Neuronal stem cell (in vitro differentiated cells): Measurements from ENCODE around the gene ADAP2.
"Not testable (repeated sequence)": the region's sequence is repeated elsewhere in the genome, so short reads cannot be mapped to it uniquely, and the experiment has no call there.

ENCODE experiments used
- DNase-seq: peaks from one replicate; pipeline ENCODE4 v3.0.0-alpha.2; 2013; ENCODE audit warnings: low spot score
- H2AFZ ChIP-seq: one replicate; pipeline ENCODE4 v1.6.1; 2013; ENCODE audit warnings: mild to moderate bottlenecking, low read length, inconsistent platforms
- H2AK5ac ChIP-seq: 2 replicates; pipeline ENCODE4 v1.6.1; 2013; ENCODE audit warnings: low read depth, mild to moderate bottlenecking, inconsistent platforms, low read length, moderate library complexity, mixed read lengths
- H2BK120ac ChIP-seq: 2 replicates; pipeline ENCODE4 v1.6.1; 2013; ENCODE audit warnings: low read depth, mild to moderate bottlenecking, inconsistent platforms, low read length, moderate library complexity, mixed read lengths
- H2BK12ac ChIP-seq: one replicate; pipeline ENCODE4 v1.6.1; 2013; ENCODE audit warnings: low read length, inconsistent platforms
- H2BK15ac ChIP-seq: 2 replicates; pipeline ENCODE4 v1.6.1; 2013; ENCODE audit warnings: mild to moderate bottlenecking, low read length, inconsistent platforms, mixed read lengths
- H2BK5ac ChIP-seq: one replicate; pipeline ENCODE4 v1.6.1; 2013; ENCODE audit warnings: inconsistent platforms, mild to moderate bottlenecking, low read length, moderate library complexity
- H3K14ac ChIP-seq: one replicate; pipeline ENCODE4 v1.6.1; 2013; ENCODE audit warnings: low read length, inconsistent platforms
- H3K18ac ChIP-seq: 2 replicates; pipeline ENCODE4 v1.6.1; 2013; ENCODE audit warnings: low read length, inconsistent platforms
- H3K23ac ChIP-seq: 2 replicates; pipeline ENCODE4 v1.6.1; 2013; ENCODE audit warnings: low read depth, mild to moderate bottlenecking, mixed read lengths, low read length, inconsistent platforms; ENCODE audit not compliant: poor library complexity
- H3K27ac ChIP-seq: replicated peaks from 3 replicates; pipeline ENCODE4 v1.5.1; 2013; ENCODE audit warnings: low read length, inconsistent platforms
- H3K27me3 ChIP-seq, 3 experiments: 2 replicates each; pipeline ENCODE4 v1.6.1; 2013; ENCODE audit warnings: low read length in 3 of 3, mild to moderate bottlenecking in 2 of 3, inconsistent platforms in 1 of 3, low read depth in 1 of 3, mixed read lengths in 1 of 3, moderate library complexity in 1 of 3; ENCODE audit not compliant: control insufficient read depth in 3 of 3, insufficient read depth in 3 of 3
- H3K36me3 ChIP-seq, 2 donors: replicated peaks in 1 of 2; 2 replicates each; pipeline ENCODE4 v1.6.1; 2013; ENCODE audit warnings: low read length in 2 of 2; ENCODE audit not compliant: control insufficient read depth in 2 of 2, insufficient read depth in 2 of 2
- H3K4ac ChIP-seq: 2 replicates; pipeline ENCODE4 v1.6.1; 2013; ENCODE audit warnings: inconsistent platforms, mild to moderate bottlenecking, low read length, moderate library complexity
- H3K4me1 ChIP-seq, 2 donors: 1 replicate in 1 of 2; 2 replicates in 1 of 2; pipeline ENCODE4 v1.6.1; 2013; ENCODE audit warnings: low read length in 2 of 2, low read depth in 1 of 2; ENCODE audit not compliant: control insufficient read depth in 2 of 2, insufficient read depth in 1 of 2
- H3K4me2 ChIP-seq: one replicate; pipeline ENCODE4 v1.6.1; 2013; ENCODE audit warnings: mild to moderate bottlenecking, low read length, inconsistent platforms; ENCODE audit not compliant: insufficient read depth, poor library complexity, severe bottlenecking
- H3K4me3 ChIP-seq, 2 donors: 2 replicates each; pipeline ENCODE4 v1.5.1; 2013; ENCODE audit warnings: low read length in 2 of 2, mild to moderate bottlenecking in 2 of 2, inconsistent platforms in 1 of 2, moderate library complexity in 1 of 2
- H3K79me1 ChIP-seq: one replicate; pipeline ENCODE4 v1.6.1; 2013; ENCODE audit warnings: low read depth, mild to moderate bottlenecking, inconsistent platforms, low read length, moderate library complexity
- H3K9ac ChIP-seq: one replicate; pipeline ENCODE4 v1.6.1; 2013; ENCODE audit warnings: mild to moderate bottlenecking, low read depth, low read length, inconsistent platforms; ENCODE audit not compliant: poor library complexity
- H3K9me3 ChIP-seq, 2 donors: replicated peaks in 1 of 2; 2 replicates each; pipeline versions ENCODE3 to v1.6.1; 2013; ENCODE audit warnings: low read length in 2 of 2, mild to moderate bottlenecking in 2 of 2, inconsistent platforms in 1 of 2, low read depth in 1 of 2, mixed read lengths in 1 of 2, moderate library complexity in 1 of 2; ENCODE audit not compliant: control insufficient read depth in 2 of 2, insufficient read depth in 1 of 2
- H4K8ac ChIP-seq: one replicate; pipeline ENCODE4 v1.6.1; 2013; ENCODE audit warnings: low read depth, mild to moderate bottlenecking, inconsistent platforms, low read length, moderate library complexity
- H4K91ac ChIP-seq: one replicate; pipeline ENCODE4 v1.6.1; 2013; ENCODE audit warnings: low read length, low read depth, mild to moderate bottlenecking, inconsistent platforms; ENCODE audit not compliant: poor library complexity
- WGBS, 2 donors: extraction: QIAGEN DNeasy Blood & Tissue Kit; methylation state at CpG; one replicate each; pipeline ENCODE4 v1.1.7; 2013; ENCODE audit warnings: missing lambda C conversion rate in 2 of 2, mixed read lengths in 1 of 2; ENCODE audit not compliant: insufficient read length in 2 of 2, insufficient replicate concordance in 1 of 2; ENCODE audit errors: extremely low coverage in 2 of 2; 5-methylcytosine and 5-hydroxymethylcytosine counted together

Gene ADAP2

GRCh38 chr17:30965686-30966085 lies 43.9 kb downstream of the ADAP2 start:
- no peak overlapping the region for H2BK12ac ChIP-seq
- H3K4me3 ChIP-seq, result no peak overlapping the region
- H3K9ac ChIP-seq, result no peak overlapping the region
- no CpG with 5 or more reads among the region's 3 CpGs for WGBS, 2 donors
- peaks cover 0 to 12% (median 0%) of the 10 kb centered on the region in 3 experiments for H3K27me3 ChIP-seq
- peaks cover 0 to 1% of the 10 kb centered on the region in 2 donors for H3K9me3 ChIP-seq
- no peaks in the 10 kb centered on the region for H3K79me1 ChIP-seq
- H4K91ac ChIP-seq, result no peak overlapping the region
- no peaks in the 10 kb centered on the region for H3K36me3 ChIP-seq
- no peak overlapping the region for H2BK5ac ChIP-seq
- no peak overlapping the region for H4K8ac ChIP-seq
- H3K23ac ChIP-seq, result no peak overlapping the region
- no peak overlapping the region for H3K4me2 ChIP-seq
- no peak overlapping the region for H2BK15ac ChIP-seq
- H3K14ac ChIP-seq, result no peak overlapping the region
- H3K27ac ChIP-seq, result no peak overlapping the region
- H3K4ac ChIP-seq, result no peak overlapping the region
- no peak overlapping the region for H2BK120ac ChIP-seq
- H2AFZ ChIP-seq, result no peak overlapping the region
- H3K4me1 ChIP-seq, result peaks cover 2 to 5% of the 10 kb centered on the region in 2 donors
- no peak overlapping the region for H3K18ac ChIP-seq
- DNase-seq, result no peak
- H2AK5ac ChIP-seq, result no peak overlapping the region

- H3K4me2 ChIP-seq, H3K4me1 ChIP-seq, H3K9ac ChIP-seq, H3K36me3 ChIP-seq, H3K14ac ChIP-seq, H2BK12ac ChIP-seq, H3K27ac ChIP-seq, H2AFZ ChIP-seq, H3K4me3 ChIP-seq, DNase-seq, H3K4ac ChIP-seq, H2BK120ac ChIP-seq, H3K23ac ChIP-seq, H2BK5ac ChIP-seq, H4K91ac ChIP-seq, H2AK5ac ChIP-seq, H4K8ac ChIP-seq, H3K79me1 ChIP-seq, H2BK15ac ChIP-seq, H3K18ac ChIP-seq: not testable (repeated sequence)
- Histone ChIP-seq H3K9me3 (peaks cover 0 to 11% of the 10 kb centered on the region in 2 donors), H3K27me3 (peaks cover 0 to 22% (median 0%) of the 10 kb centered on the region in 3 experiments)
- no CpG with 5 or more reads among the region's 13 CpGs for WGBS, 2 donors
Measured at GRCh38 chr17:30967911-30968310, 46.2 kb downstream of the ADAP2 start.

DNA sequence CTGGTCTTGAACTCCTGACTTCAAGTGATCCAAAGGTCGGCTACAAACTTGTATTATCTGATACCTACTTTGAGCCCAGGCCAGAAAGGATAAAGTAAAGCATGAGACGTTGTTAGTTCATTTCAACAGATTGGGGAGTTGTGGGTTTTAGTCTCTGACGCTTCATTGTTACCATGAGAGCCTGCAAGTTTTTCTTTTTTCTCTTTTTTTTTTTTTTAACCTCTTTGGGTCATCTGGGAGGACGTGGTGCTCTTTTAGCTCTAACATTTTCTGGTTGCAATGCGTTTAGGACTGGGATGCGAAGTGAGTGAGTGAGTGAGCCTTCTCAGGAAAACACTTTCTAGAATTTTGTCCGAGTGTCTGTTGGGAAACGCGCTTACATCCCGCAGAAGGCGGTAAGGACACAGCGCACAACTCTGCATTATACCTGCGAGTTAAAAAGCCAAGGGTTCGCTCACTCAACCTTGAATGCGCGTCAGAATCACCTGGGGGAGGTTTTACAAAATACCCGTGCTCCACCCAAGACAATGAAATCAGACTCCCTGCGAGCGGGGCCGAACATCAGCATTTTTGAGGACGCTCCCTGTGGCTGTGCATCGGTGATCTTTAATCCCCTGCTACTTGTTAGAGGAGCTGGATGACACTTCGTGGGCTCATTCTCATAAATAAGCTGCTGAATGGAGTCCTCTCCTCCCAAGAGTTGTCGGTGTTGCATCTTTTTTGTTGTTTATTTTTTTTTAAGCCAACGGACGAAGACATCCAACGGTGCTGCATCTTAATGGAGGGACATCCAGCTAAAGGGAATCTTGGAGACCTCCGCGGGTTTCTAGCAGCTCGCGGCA lies 48.5 kb downstream of the ADAP2 start:
- Histone ChIP-seq H3K9me3 (peaks cover 0 to 11% of the 10 kb centered on the region in 2 donors), H2BK15ac (no peak overlapping the region), H3K4me1 (no peaks in the 10 kb centered on the region), H2BK120ac (no peak overlapping the region), H3K9ac (peak overlapping the region; percentile 97), H3K79me1 (no peaks in the 10 kb centered on the region), H3K36me3 (peaks cover 0 to 2% of the 10 kb centered on the region in 2 donors), H2AFZ (peak overlapping the region; percentile 72), H4K8ac (no peak overlapping the region), H4K91ac (no peak overlapping the region), H3K14ac (no peak overlapping the region), H3K23ac (peak overlapping the region; percentile 99), H2AK5ac (no peak overlapping the region), H3K18ac (peak overlapping the region; percentile 99), H2BK12ac (peak overlapping the region; percentile 26), H2BK5ac (no peak overlapping the region), H3K27ac (peak overlapping the region; percentile 95), H3K4me3 (peak overlapping the region in 1 of 2 donors; percentile 82), H3K4me2 (peak overlapping the region; percentile 72), H3K4ac (no peak overlapping the region), H3K27me3 (peaks cover 0 to 22% (median 0%) of the 10 kb centered on the region in 3 experiments)
- WGBS, 2 donors, result no CpG with 5 or more reads among the region's 31 CpGs
- DNase-seq, result no peak

DNA sequence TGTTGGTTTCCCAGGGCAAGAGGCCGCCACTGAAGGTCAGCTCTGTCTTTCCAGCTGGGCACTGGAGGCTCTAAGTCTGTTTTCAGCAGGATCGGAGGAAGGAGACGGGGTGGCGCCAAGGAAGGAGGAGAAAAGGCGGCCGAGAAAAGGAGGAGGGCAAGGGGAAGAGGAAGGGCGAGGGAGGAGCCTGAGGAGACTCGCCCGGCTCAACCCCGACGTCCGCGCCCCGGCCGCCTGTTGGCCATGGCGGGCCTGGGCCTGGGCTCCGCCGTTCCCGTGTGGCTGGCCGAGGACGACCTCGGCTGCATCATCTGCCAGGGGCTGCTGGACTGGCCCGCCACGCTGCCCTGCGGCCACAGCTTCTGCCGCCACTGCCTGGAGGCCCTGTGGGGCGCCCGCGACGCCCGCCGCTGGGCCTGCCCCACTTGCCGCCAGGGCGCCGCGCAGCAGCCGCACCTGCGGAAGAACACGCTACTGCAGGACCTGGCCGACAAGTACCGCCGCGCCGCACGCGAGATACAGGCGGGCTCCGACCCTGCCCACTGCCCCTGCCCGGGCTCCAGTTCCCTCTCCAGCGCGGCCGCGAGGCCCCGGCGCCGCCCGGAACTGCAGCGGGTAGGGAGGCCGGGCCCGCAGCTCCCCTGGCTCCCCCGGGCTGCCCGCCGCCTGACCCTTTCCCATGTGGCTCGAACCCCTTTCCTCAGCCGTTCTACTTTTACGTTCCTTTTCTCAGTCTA lies 49.3 kb downstream of the ADAP2 start, which contains the start of gene RNF135:
Gene RNF135 (plus strand): TSS at position 209 of the 737 bp plus-strand sequence. CDS start 35 bp downstream, at position 244.
- Histone ChIP-seq H3K4me3 (peak within 1 kb of the TSS in 1 of 2 donors; percentile 82), H3K79me1 (peaks cover 2% of the 10 kb centered on the region), H3K27me3 (peaks cover 0 to 22% (median 0%) of the 10 kb centered on the region in 3 experiments), H3K36me3 (peaks cover 0 to 2% of the 10 kb centered on the region in 2 donors), H3K18ac (peak within 1 kb of the TSS; percentile 99), H3K9ac (peak within 1 kb of the TSS; percentile 97), H4K8ac (no peak within 1 kb of the TSS), H2AK5ac (no peak within 1 kb of the TSS), H3K4me1 (no peaks in the 10 kb centered on the region), H3K4me2 (peak within 1 kb of the TSS; percentile 72), H4K91ac (peak within 1 kb of the TSS; percentile 72), H3K14ac (peak within 1 kb of the TSS; percentile 71), H2BK120ac (no peak within 1 kb of the TSS), H3K9me3 (peaks cover 0 to 11% of the 10 kb centered on the region in 2 donors), H3K4ac (peak within 1 kb of the TSS; percentile 66), H3K27ac (peak within 1 kb of the TSS; percentile 95), H3K23ac (peak within 1 kb of the TSS; percentile 99), H2BK15ac (peak within 1 kb of the TSS; percentile 94), H2AFZ (peak within 1 kb of the TSS; percentile 72), H2BK5ac (peak within 1 kb of the TSS; percentile 82), H2BK12ac (peak within 1 kb of the TSS; percentile 73)
- DNase-seq, result peak; percentile 61
- no CpG with 5 or more reads among the region's 66 CpGs for WGBS, 2 donors
